CD4-positive, alpha-beta T cell treated with Interleukin-6 for 4 hours (primary cell): ENCODE measurements around the gene CEP68.
"Not testable (repeated sequence)": the region's sequence is repeated elsewhere in the genome, so short reads cannot be mapped to it uniquely, and the experiment has no call there.

Source experiments
- DNase-seq: peaks from one replicate; pipeline ENCODE4 v3.0.0-alpha.2; 2020; ENCODE audit warnings: mixed read lengths

Gene CEP68

GRCh38 chr2:65032019-65032975, 23.9 kb upstream of the CEP68 start:
- peak; percentile 9 for DNase-seq

GRCh38 chr2:65033178-65033577, 23.0 kb upstream of the CEP68 start:
- DNase-seq: peak; percentile 13

DNA sequence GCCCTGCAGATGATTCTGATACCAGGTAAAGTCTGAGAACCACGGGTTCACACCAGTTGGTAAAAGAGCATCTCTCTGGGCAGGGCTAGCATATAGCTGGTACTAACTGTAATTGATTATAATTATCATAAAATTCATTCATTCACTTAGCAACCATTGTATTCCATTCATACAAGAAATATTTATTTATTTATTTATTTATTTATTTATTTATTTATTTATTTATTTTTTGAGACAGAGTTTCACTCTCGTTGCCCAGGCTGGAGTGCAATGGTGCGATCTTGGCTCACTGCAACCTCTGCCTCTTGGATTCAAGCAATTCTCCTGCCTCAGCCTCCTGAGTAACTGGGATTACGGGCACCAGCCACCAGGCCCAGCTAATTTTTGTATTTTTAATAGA, 22.5 kb upstream of the CEP68 start:
- DNase-seq: not testable (repeated sequence)

GRCh38 chr2:65035351-65035943, 20.8 kb upstream of the CEP68 start:
- DNase-seq: no peak

DNA sequence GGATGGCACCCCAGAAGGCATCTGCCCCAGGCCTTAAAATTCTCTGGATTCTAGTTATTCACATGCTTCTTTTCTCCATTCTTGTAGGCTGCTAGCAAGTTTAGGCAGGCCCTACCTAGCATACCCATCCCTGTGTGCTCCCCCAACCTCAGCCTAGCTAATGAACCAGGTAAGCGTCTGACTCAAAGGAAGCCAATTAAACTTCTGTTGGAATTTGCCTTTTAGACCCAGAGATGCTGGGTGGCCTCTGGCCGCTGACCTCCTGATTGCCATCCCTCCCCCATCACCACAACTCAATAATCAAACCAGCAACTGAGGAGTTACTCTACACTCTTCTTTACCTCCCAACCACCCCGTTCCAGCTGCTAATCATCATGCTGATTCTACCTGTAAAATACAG, 19.0 kb upstream of the CEP68 start:
- DNase-seq: no peak

- DNase-seq: no peak
Measured at GRCh38 chr2:65039640-65040039, 16.6 kb upstream of the CEP68 start.

GRCh38 chr2:65040400-65041261, 15.6 kb upstream of the CEP68 start:
- DNase-seq: peak; percentile 83

- no peak for DNase-seq
Measured at GRCh38 chr2:65043001-65043400, 13.2 kb upstream of the CEP68 start.

DNA sequence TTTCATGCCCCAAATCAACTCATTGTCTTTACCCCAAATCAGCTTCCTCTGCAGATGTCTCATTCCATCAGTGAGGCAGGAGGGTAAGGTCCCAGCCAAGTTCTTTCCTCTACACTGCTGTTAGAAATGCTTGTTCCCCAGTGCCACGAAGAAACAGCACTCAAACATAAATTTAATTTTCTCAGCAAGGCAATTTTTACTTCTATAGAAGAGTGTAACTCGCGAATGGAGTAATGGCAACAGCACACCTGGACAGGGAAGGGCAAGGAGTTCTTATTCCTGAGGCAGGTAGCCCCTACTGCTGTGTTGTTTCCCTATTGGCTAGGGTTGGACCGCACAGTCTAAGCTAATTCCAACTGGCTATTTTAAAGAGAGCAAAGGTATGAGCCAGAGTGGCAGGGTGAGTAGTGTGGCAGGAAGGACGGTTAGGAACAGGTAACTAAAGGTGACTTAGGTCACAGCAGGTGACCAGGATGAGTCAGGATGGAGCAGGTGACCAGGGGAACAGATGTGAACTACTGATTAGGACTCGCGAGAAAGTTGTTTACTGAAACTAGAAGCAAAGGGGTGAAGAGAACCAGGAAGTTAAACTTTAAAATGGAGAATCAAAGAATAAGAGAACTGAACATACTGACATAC, 12.0 kb upstream of the CEP68 start:
- no peak for DNase-seq

DNA sequence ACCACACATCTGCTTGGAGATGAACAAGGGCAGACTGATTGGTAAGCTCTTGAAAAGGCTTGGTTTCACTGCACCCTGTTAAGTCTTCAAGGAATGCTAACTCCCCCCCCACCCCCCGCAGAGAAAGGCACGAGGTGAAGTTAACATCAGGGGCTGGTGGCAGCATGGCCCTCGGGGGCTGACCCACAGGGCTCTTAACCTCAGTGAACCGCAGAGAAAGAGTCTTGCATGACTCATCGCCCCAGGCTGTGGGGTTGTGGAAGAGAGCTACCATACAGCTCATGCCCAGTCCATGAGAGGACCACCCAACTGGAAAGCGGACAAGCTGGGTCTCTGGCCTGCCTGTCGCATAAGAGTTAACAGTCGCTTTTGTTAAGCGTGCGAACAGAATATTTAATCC, 10.6 kb upstream of the CEP68 start:
- DNase-seq: no peak

GRCh38 chr2:65046633-65047407, 9.4 kb upstream of the CEP68 start:
- DNase-seq: no peak

- no peak for DNase-seq
Measured at GRCh38 chr2:65049010-65049639, 7.1 kb upstream of the CEP68 start.

DNA sequence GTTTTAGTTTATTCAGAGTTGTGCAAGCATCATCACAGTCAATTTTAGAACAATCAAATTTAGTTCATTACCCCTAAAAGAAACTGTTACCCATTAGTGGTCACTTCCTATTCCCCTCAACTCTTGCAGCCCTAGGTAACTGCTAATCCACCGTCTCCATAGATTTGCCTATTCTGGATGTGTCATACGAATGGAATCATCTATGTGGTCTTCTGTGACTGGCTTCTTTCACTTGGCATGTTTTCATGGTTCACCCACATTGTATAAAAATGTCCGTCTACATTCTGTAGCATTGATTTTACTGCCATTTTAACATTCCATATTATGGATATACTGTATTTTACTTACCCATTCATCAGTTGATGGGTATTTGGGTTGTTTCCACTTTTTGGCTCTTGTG, 5.3 kb upstream of the CEP68 start:
- DNase-seq: no peak

DNA sequence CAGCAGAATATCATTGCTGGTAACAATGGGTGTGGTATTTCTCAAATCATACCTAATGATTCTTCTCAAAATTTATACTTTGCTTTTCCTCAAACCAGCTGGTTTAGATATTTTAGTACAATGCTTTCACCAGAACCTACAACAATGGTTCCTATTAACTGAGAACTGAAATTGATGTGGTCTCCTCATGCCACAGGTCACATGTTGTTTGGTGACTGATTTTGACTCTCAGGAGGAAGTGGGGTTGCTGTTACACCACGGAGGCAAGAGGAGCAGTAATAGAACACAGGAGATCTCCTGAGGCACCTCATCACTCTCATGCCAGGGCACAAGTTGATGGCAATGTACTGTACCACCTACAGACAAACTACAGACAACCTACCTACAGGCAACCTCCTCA, 3.0 kb upstream of the CEP68 start:
- peak; percentile 44 for DNase-seq

DNA sequence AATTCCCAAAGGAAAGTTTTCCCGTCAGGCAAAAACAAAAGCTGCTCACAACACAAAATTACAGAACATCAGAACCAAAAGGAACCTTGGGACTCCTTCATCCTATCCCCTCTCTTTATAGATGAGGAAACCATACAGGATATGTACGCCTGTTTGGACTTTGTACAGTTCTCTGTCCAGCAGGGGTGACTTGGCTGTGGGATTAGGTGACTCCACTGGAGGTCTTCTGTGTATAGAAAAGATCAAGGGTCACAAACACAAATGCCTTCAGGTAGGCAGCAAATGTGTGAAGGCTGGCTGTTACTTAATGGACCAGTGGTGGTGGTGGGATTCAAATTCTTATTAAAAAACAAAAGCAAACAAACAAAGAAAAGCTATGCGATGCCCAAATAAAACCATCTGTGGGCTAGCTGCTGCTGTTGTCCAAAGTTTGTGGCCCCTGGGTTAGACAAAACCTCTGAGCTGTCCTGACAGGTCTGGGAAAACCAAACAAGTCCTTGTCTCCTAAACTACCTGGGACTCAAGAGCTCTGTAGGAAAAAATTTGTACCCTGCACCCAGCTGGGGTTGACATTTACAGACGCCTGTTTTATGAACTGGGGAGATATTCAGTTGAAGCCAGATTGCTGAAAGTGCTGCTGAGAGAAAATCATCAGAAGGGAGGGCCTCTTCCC, 1.3 kb upstream of the CEP68 start:
- DNase-seq: no peak

GRCh38 chr2:65055422-65056214, 598 bp upstream of the CEP68 start:
- DNase-seq: peak; percentile 75

- no peak for DNase-seq
Measured at GRCh38 chr2:65057054-65057375, 799 bp downstream of the CEP68 start.

GRCh38 chr2:65057391-65058052, 1.3 kb downstream of the CEP68 start:
- peak; percentile 73 for DNase-seq

DNA sequence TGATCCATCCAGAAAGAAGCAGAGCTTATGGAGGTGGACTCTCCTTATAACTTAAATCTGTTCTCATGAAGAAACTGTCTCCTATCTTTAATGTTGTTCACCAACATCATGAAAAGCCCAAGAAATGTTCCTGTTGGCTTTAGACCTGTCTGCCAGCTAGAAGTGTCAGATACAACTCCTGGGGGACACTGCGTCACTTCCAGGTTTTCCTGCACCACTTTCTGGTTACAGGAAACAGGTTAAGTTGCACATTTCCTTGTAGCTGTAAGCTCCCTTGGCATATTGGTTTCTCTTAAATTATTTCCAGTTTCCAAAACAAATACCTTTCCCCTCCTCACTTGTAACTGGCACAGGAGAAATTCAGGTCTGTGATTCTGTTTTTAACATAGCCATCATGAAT, 2.9 kb downstream of the CEP68 start:
- DNase-seq: no peak
